ENCODE data around the gene TFDP1.

DNA sequence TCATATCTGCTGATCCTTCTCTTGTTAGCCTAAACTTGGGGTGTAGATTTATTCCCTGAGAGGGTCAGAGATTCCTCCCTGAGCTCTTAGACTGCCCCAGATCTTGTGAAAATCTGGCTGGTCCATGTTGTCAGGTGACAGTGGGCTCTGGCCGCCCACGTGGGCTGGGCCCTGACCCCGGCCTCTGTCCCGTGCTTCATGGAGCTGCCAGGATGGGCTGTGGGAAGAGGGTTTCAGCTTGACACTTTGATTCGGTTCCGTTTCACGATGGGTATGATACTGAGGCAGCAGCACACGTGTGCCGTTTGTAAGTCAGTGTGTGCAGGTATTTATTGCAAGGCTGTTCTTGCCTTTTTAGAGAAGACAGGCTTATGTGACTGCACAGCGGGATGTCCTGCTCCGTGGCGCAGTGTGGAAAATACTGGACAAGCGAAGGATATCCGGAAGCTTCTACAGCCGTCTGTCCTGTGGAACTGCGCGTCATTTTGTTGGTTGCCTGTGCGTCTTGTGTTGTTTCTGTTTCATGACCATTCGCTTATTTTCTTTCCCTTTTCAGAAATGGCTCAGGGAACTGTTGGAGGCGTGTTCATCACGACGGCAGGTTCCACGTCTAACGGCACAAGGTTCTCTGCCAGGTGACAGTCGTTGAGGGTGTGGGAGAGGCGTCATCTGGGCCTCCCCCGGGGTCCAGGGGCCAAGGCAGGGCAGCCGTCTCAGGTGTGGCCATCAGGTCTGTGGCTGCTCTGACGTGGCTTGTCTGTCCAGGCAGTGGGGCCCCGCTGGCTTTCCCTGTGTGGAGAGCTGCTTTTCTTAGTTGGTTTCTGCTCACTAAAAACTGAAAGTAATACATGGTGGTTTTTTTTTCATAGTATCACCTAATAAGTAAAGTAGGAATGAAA, 53.0 kb downstream of the TFDP1 start:
- no peak for TF ChIP-seq EZH2phosphoT487 (IDR thresholded peaks at IDR 0.05; ENCODE audit: insufficient read depth, low read depth)
- TF ChIP-seq EZH2 (IDR thresholded peaks at IDR 0.05; ENCODE audit: insufficient read depth, poor library complexity, severe bottlenecking): no peak
